DMS114 treated with DMSO at 0.1 percent for 48 hours (cell line): Measurements from ENCODE around the gene TPSD1.
"Not testable (repeated sequence)": the region's sequence is repeated elsewhere in the genome, so short reads cannot be mapped to it uniquely, and the experiment has no call there.

Experiments
- DNase-seq: peaks from one replicate; lab custom pipeline; 2025; ENCODE audit not compliant: unreplicated experiment; lab: John Stamatoyannopoulos, UW

The TPSD1 gene

DNA sequence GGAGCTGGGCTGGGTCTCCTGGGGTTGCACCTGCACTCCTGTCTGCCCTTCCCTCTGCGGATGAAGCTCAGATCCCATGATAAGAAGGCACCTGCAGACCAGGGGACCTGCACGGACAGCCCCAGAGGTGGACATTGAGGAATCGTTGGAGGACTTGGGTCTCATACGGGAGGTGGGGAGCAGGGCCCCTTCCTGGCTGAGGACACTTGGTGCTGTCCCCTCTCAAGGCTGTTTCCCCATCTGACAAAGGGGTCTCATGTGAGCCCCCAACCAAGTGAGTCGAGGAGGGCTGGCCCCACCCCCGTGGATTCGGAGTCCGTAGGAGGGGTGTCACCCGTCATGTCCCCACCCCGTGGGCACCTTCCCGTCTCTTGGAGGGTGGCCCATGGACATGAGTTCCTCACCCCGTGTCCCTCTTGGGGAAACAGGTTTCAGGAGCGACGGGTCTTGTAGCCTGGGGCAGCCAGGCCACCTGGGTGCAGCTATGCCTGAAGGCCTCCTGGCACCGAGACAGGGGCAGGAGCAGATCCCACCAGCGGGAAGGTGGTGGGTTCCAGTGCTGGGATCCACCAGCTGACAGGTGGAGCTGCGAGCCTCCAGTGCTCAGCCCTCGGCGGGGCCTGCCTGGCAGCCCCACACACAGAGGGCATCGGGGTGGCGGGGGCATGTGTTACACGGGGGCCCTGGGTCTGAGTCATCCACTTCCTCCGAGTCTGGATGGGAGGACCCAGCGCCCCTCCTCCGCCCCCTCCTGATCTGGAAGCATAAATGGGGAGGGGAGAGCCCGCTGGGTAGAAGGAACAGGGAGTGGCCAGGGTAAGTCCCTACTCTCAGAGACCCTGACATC, at the start of gene TPSD1:
TPSD1 (plus strand) TSS at position 794 of the 847 bp plus-strand sequence. CDS start 212 bp downstream, outside the sequence.
- not testable (repeated sequence) for DNase-seq

DNA sequence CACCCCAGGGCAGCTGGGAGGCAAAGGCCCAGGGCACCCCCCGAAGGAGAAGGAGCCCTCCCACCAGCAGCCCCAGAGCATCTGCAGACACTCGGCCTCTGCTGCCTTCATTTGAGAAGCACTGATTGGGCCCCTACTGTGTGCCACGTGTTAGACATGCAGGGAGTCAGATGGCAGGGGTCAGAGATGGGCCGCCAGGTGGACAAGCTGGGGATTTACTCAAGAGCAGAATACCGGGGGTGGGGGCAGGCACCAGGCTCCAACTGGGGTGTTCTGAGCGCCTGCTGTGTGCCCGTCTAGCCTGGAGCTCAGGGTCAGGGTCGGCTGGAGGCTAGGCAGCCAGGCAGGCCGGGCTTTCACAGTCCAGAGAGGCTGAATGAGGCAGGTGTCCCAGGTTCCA, 49.5 kb upstream of the TPSD1 start:
- no peak for DNase-seq

DNA sequence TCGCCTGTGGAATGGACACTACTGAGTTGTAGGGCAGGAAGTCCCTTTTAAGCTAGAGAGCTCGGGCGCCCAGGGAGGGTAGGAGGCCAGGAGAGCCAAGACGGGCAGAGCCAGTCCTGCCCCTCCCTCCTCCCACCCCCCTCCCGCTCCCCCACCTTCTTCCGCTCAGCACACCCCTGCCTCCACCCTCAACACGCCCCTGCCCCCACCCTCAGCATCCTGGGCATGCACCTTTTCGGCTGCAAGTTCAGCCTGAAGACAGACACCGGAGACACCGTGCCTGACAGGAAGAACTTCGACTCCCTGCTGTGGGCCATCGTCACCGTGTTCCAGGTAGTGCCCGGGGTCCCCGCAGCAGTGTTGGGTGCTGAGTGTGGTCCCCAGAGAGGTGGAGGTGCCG, 49.1 kb upstream of the TPSD1 start:
- no peak for DNase-seq

DNA sequence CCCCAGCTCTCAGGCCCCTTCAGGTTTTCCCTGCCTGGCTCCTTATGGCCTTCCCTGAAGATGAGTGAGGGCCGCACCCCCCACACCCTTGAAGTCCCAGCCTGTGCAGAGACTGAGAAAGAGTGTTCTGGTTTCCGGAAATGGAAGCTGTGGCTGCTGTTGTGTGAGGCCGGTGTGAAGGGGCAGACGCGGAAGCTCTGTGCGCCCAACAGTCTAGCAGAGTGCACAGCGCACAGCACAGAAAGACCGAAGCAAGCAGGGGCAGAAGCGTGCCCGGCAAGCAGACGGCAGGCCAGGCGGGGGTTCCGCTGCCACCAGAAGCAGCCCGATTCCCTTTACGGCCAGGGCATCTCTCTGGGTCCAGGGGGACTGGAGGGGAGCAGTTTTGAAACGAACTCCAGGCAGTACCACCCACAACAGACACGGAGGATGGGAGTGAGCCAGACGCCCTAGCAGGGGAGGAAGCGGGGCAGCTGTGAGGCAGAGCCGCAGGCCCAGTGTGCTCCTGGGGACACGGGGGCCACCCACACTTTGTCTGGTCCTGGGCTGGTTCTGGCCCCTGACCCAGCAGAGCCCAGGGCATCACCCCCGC, 47.5 kb upstream of the TPSD1 start:
- DNase-seq = no peak

DNA sequence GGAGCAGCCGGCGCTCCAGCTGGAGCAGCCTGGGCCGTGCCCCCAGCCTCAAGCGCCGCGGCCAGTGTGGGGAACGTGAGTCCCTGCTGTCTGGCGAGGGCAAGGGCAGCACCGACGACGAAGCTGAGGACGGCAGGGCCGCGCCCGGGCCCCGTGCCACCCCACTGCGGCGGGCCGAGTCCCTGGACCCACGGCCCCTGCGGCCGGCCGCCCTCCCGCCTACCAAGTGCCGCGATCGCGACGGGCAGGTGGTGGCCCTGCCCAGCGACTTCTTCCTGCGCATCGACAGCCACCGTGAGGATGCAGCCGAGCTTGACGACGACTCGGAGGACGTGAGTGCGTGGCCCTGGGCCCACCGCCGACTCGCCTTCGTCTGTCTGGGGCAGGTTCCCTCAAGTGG, 46.8 kb upstream of the TPSD1 start:
- DNase-seq = no peak

DNA sequence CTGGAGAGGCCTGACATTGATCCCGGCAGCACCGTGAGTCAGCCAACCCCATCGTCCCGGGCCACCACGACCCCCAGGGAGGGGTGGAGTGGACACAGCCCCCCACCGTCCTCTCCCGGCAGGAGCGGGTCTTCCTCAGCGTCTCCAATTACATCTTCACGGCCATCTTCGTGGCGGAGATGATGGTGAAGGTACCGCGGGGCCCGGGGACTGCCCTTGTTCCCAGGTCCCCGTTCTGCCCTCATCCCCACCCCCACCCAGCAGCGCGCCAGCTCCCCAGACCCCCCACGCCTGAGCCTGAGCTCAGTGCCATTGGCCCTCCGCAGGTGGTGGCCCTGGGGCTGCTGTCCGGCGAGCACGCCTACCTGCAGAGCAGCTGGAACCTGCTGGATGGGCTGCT, 45.4 kb upstream of the TPSD1 start:
- DNase-seq = no peak

GRCh38 chr16:1211451-1212268, 44.2 kb upstream of the TPSD1 start:
- no peak for DNase-seq

- no peak for DNase-seq
These were observed 43.2 kb upstream of the TPSD1 start for GRCh38 chr16:1212616-1213194.

GRCh38 chr16:1213231-1213630, 42.6 kb upstream of the TPSD1 start:
- no peak for DNase-seq

DNA sequence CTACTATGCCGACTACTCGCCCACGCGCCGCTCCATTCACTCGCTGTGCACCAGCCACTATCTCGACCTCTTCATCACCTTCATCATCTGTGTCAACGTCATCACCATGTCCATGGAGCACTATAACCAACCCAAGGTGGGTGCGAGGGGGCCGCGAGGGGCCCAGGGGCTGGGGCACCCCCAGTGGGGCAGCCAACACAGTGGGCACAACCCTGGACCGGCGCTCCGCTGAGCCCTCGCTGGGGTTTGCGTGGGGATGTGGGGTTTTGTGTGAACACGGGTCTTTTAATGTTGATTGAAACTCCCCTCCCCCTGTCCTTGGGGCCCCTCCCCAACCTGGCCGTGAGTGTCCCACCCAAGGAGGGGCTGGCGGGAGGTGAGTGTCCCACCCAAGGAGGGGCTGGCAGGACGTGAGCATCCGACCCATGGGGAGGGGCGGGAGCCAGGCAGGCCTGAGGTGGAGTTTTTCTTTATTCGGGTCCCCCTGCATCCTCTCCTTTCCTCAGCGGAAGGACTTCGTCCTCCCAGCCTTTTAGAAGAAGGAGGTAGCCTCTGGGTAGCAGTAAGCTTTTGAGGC, 42.0 kb upstream of the TPSD1 start:
- DNase-seq = no peak

GRCh38 chr16:1214719-1215118, 41.1 kb upstream of the TPSD1 start:
- no peak for DNase-seq

DNA sequence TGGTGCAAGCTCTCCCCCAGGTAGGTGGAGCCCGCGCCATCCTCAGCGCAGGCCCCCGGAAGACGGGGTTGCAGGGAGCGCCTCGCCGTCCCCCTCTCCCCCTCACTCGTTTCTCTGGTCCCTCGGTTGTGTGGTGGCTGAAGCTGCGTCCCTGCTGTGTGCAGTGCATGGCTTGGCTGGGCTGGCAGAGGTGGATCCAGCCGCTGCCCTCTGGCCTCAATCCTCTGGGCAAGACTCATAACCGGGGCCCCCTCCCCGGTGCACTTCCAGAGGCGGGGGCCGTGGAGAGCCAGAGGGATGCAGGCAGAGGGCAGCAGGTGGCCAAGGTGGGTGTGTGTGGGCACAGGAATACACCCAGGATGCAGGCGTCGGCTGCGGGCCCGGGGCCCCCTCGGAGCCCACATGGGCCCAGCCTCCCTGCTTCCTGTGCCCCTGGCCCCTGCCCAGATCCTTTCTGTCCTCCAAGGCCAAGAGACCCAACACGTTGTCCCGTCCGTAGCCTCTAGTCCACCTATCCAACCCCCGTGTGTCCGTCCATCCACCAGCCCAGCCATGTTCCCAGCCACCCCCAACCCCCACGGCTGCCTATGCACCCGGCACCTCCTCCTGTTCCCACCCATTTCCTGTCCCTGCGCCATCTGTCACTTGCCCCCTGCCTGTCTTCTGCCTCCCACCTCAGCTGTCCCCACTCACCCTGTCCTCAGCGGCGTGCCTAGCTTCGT, 40.1 kb upstream of the TPSD1 start:
- no peak for DNase-seq

- no peak for DNase-seq
These were observed 39.6 kb upstream of the TPSD1 start for GRCh38 chr16:1216296-1216619.

DNA sequence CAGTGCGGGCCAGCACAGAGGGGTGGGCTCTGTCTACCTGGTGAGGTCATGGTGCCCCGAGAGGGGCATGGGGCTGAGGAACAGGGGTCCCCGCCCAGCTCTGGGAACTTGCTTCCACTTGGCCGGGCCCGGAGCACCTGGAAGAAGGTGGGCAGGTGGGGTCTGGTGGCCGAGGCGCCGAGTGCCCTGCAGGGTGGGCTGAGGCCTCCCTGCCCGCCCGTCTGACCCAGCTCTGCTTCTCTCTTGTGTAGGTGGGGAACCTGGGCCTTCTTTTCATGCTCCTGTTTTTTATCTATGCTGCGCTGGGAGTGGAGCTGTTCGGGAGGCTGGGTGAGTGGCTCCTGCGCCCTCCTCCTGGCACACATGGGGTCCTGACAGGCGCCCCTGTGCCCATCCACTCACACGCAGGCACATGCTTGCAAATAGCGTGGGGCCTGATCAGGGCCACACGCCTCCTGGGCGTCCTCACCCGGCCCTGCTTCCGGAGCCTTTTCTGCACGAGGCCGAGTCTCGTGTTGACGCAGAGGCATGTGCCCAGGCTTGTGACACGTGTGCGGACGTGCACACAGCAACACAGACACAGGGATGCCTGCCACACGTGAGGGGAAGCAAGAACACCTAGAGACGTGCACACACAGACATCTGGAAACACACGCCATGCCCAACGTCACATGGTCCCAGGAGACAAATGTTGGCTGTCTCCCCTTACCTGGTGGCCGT, 39.0 kb upstream of the TPSD1 start:
- no peak for DNase-seq

DNA sequence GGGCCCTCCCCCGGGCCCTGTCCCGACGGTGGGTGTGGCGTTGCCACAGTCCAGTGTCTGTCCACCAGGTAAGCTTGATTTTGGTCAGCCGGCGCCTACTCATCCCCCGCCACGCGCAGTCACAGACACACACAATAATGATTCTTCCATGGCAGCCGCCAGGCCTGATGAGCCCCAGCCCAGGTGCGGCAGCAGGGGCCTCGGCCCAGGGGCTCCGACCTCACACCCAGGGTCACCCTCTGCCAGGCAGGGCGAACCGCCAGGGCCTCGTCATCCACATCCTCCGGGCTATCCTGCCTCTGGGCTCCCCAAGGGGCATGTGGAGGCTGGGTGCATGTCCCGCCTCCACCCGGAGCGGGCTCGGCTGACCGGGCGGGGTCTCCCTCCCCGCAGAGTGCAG, 38.3 kb upstream of the TPSD1 start:
- no peak for DNase-seq

DNA sequence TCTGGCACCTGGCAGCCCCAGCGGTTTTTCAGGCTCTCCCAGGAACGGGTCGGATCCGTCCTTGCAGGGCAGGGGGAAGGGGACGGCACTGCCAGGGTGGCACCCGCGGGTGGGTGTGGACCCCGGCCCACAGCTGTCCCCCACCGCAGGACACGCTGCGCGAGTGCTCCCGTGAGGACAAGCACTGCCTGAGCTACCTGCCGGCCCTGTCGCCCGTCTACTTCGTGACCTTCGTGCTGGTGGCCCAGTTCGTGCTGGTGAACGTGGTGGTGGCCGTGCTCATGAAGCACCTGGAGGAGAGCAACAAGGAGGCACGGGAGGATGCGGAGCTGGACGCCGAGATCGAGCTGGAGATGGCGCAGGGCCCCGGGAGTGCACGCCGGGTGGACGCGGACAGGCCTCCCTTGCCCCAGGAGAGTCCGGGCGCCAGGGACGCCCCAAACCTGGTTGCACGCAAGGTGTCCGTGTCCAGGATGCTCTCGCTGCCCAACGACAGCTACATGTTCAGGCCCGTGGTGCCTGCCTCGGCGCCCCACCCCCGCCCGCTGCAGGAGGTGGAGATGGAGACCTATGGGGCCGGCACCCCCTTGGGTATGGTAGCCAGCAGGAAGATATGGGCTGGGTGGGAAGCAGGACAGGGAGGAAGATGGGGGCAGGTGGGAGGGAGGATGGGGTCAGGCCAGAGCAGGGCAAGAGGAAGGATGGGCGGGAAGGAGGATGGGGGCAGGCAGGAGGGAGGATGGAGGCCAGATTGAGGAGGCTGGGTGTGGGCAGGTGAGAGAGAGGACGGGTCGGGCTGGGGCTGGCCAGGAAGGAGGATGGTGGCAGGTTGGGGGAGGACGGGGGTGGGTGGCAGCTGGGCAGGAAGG, 37.6 kb upstream of the TPSD1 start:
- no peak for DNase-seq

- no peak for DNase-seq
These were observed 36.8 kb upstream of the TPSD1 start for GRCh38 chr16:1218930-1219611.

DNA sequence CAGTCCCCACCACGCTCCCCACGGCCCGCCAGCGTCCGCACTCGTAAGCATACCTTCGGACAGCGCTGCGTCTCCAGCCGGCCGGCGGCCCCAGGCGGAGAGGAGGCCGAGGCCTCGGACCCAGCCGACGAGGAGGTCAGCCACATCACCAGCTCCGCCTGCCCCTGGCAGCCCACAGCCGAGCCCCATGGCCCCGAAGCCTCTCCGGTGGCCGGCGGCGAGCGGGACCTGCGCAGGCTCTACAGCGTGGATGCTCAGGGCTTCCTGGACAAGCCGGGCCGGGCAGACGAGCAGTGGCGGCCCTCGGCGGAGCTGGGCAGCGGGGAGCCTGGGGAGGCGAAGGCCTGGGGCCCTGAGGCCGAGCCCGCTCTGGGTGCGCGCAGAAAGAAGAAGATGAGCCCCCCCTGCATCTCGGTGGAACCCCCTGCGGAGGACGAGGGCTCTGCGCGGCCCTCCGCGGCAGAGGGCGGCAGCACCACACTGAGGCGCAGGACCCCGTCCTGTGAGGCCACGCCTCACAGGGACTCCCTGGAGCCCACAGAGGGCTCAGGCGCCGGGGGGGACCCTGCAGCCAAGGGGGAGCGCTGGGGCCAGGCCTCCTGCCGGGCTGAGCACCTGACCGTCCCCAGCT, 35.7 kb upstream of the TPSD1 start:
- DNase-seq = no peak
